Prostate gland (tissue), 2 donors: Measurements from ENCODE around the gene DNM3. TPM values are rescaled to one million over a fixed set of nuclear protein-coding genes. Genes with fewer than 3 reads are reported as not detected.

Source experiments
- DNase-seq: peaks from one replicate; pipeline ENCODE4 v3.0.0-alpha.2; 2019; ENCODE audit warnings: low spot score
- H3K27ac ChIP-seq, 2 donors: fragments of 200-600 bp; sonication (generic); 2 replicates each; pipeline ENCODE4 v1.5.1; 2017 to 2019
- H3K27me3 ChIP-seq: fragments of 200-600 bp; sonication (generic); replicated peaks from 2 replicates; pipeline ENCODE4 v1.5.1; 2019; ENCODE audit not compliant: insufficient read depth
- H3K36me3 ChIP-seq, 2 donors: fragments of 200-600 bp; sonication (generic); 1 replicate in 1 of 2; 2 replicates in 1 of 2; pipeline versions ENCODE4 v1.5.1 to v1.8.1; 2017 to 2019
- H3K4me1 ChIP-seq: fragments of 200-600 bp; sonication (generic); replicated peaks from 2 replicates; pipeline ENCODE4 v1.5.1; 2019
- H3K4me3 ChIP-seq, 2 donors: fragments of 200-600 bp; sonication (generic); 2 replicates each; pipeline ENCODE4 v1.5.1; 2017 to 2019
- H3K9me3 ChIP-seq: fragments of 200-600 bp; sonication (generic); 2 replicates; pipeline ENCODE4 v1.5.1; 2017
- CTCF ChIP-seq, 4 experiments: fragments of 200-600 bp in 2 of 4; fragments of 450-650 bp in 2 of 4; sonication (generic) in 2 of 4; IDR thresholded peaks; 1 replicate in 3 of 4; 2 replicates in 1 of 4; pipeline ENCODE4 v1.5.1; 2016 to 2019; ENCODE audit warnings: antibody characterized with exemption in 4 of 4, mild to moderate bottlenecking in 2 of 4, moderate library complexity in 2 of 4
- POLR2A ChIP-seq: fragments of 450-650 bp; IDR thresholded peaks from one replicate; pipeline ENCODE4 v1.6.1; 2016; ENCODE audit warnings: antibody characterized with exemption, mild to moderate bottlenecking
- POLR2AphosphoS5 ChIP-seq: sonication (generic); formaldehyde crosslinking; IDR thresholded peaks from one replicate; pipeline ENCODE4 v1.6.1; 2017; ENCODE audit warnings: antibody characterized with exemption
- WGBS: methylation state at CpG from one replicate; pipeline ENCODE4 v1.1.5; 2018; 5-methylcytosine and 5-hydroxymethylcytosine counted together
- intact Hi-C: fragments of 100-400 bp; cut with DNase I; formaldehyde crosslinking; loops from one replicate; pipeline ENCODE4 v1.14.2; 2022
- total RNA-seq, 2 donors: library from RNA; depleted of rRNA; stranded (reverse); fragments of >200 nt; gene quantifications; one replicate each; pipeline ENCODE4 v1.1.0, GENCODE V29; 2016

DNM3 gene
- total RNA-seq, 2 donors from 2014 or later = 2.3 to 5.3 TPM

GRCh38 chr1:171984850-171985485 lies 143.7 kb downstream of the DNM3 start:
- intact Hi-C loops = loop anchor here (2.0 to 5.0 kb wide), 2 partner anchors 184 to 343 kb away; no protein-coding TSS in a partner anchor
- WGBS = 13% methylated on average over 3 of the region's 3 CpGs

GRCh38 chr1:171985639-171986038 lies 144.3 kb downstream of the DNM3 start:
- Histone ChIP-seq H3K4me3 (no peak overlapping the region), H3K36me3 (no peaks in the 10 kb centered on the region), H3K27me3 (no peaks in the 10 kb centered on the region), H3K27ac (no peak overlapping the region), H3K9me3 (no peaks in the 10 kb centered on the region), H3K4me1 (no peaks in the 10 kb centered on the region)
- 65% methylated on average over 2 of the region's 2 CpGs for WGBS
- DNase-seq = no peak
- no peak for TF ChIP-seq POLR2AphosphoS5
- peak in 1 of 4 experiments; percentile 28 for TF ChIP-seq CTCF (IDR thresholded peaks at IDR 0.05)
- intact Hi-C loops = loop anchor here (2.0 kb wide), 1 partner anchor 185 kb away; no protein-coding TSS in a partner anchor

More at GRCh38 chr1:171984850-171985485, 143.7 kb downstream of the DNM3 start:
- Histone ChIP-seq H3K9me3 (no peaks in the 10 kb centered on the region), H3K4me1 (no peaks in the 10 kb centered on the region), H3K27ac (no peak overlapping the region), H3K36me3 (no peaks in the 10 kb centered on the region), H3K4me3 (no peak overlapping the region), H3K27me3 (no peaks in the 10 kb centered on the region)
- no peak for TF ChIP-seq POLR2A
- peak; percentile 44 to 74 (median 66) for TF ChIP-seq CTCF (IDR thresholded peaks at IDR 0.05)
- no peak for TF ChIP-seq POLR2AphosphoS5
- no peak for DNase-seq

GRCh38 chr1:171988243-171988885 lies 147.1 kb downstream of the DNM3 start:
- H3K36me3 ChIP-seq = no peaks in the 10 kb centered on the region
- DNase-seq = no peak
- 61% methylated on average over 1 of the region's 1 CpG for WGBS
- H3K27me3 ChIP-seq = no peaks in the 10 kb centered on the region
- no peaks in the 10 kb centered on the region for H3K9me3 ChIP-seq
- no peak overlapping the region for H3K27ac ChIP-seq
- TF ChIP-seq CTCF (IDR thresholded peaks at IDR 0.05) (no peak), POLR2AphosphoS5 (no peak)
- H3K4me3 ChIP-seq = no peak overlapping the region
- H3K4me1 ChIP-seq = no peaks in the 10 kb centered on the region
- intact Hi-C loops = no loop called here

- H3K36me3 ChIP-seq = no peaks in the 10 kb centered on the region
- DNase-seq = no peak
- no peaks in the 10 kb centered on the region for H3K27me3 ChIP-seq
- intact Hi-C loops = no loop called here
- H3K4me1 ChIP-seq = no peaks in the 10 kb centered on the region
- TF ChIP-seq POLR2AphosphoS5 (no peak), POLR2A (no peak), CTCF (IDR thresholded peaks at IDR 0.05) (no peak)
- no peak overlapping the region for H3K27ac ChIP-seq
- no peaks in the 10 kb centered on the region for H3K9me3 ChIP-seq
- no peak overlapping the region for H3K4me3 ChIP-seq
These were observed 149.1 kb downstream of the DNM3 start for GRCh38 chr1:171990371-171990770.

GRCh38 chr1:171994293-171994692 lies 153.0 kb downstream of the DNM3 start:
- H3K4me1 ChIP-seq = no peaks in the 10 kb centered on the region
- no peak overlapping the region for H3K4me3 ChIP-seq
- 82% methylated on average over 2 of the region's 2 CpGs for whole genome bisulfite sequencing
- intact Hi-C loops = no loop called here
- no peak for DNase-seq
- TF ChIP-seq POLR2AphosphoS5 (no peak), POLR2A (no peak), CTCF (IDR thresholded peaks at IDR 0.05) (no peak)
- H3K36me3 ChIP-seq = no peaks in the 10 kb centered on the region
- no peaks in the 10 kb centered on the region for H3K9me3 ChIP-seq
- H3K27ac ChIP-seq = no peak overlapping the region
- H3K27me3 ChIP-seq = no peaks in the 10 kb centered on the region
